GM12892 (cell line): Measurements from ENCODE around the gene LKAAEAR1.

Experiments
- POLR2A ChIP-seq: IDR thresholded peaks from 2 replicates; pipeline ENCODE4 v1.6.1; 2011; ENCODE audit warnings: low read depth, low read length, control low read depth
- TAF1 ChIP-seq: IDR thresholded peaks from 2 replicates; pipeline ENCODE4 v1.6.1; 2011; ENCODE audit warnings: low read depth, mild to moderate bottlenecking, control low read depth, low read length, borderline replicate concordance

GRCh38 chr20:64036346-64037198 is 47.6 kb downstream of the LKAAEAR1 start:
- no peak for TF ChIP-seq TAF1
- TF ChIP-seq POLR2A, result no peak; the same call in 1 of the 2 replicates
